ENCODE measurements around the gene PTK7. TPM values are rescaled to one million over a fixed set of nuclear protein-coding genes. Genes with fewer than 3 reads are reported as not detected.

Gene PTK7
- total and polyA plus RNA-seq, 2 experiments from 2014 or later: 127 to 162 TPM

GRCh38 chr6:43184268-43184985, 108.3 kb downstream of the PTK7 start:
- TF ChIP-seq EZH2phosphoT487 (IDR thresholded peaks at IDR 0.05; ENCODE audit: low read depth, severe bottlenecking, unreplicated experiment) (no peak), EZH2 (IDR thresholded peaks at IDR 0.05; ENCODE audit: borderline replicate concordance) (no peak), CTCF (IDR thresholded peaks at IDR 0.05; ENCODE audit: poor library complexity) (no peak)
- H3K4me1 ChIP-seq (ENCODE audit: insufficient read depth): peaks cover 6% of the 10 kb centered on the region
- no peaks in the 10 kb centered on the region for H4K20me1 ChIP-seq (ENCODE audit: insufficient read depth, poor library complexity, severe bottlenecking)
- DNase-seq (ENCODE audit: low spot score): no peak
- peaks cover 6% of the 10 kb centered on the region for H3K79me2 ChIP-seq
- H3K4me3 ChIP-seq: no peak overlapping the region
- H2AFZ ChIP-seq: no peak overlapping the region
- no peaks in the 10 kb centered on the region for H3K9me3 ChIP-seq (ENCODE audit: low read depth)
- H3K27me3 ChIP-seq: no peaks in the 10 kb centered on the region
- no peak overlapping the region for H3K4me2 ChIP-seq
- WGBS (ENCODE audit: low lambda C conversion rate, missing lambda C conversion rate): 94% methylated on average over 21 of the region's 21 CpGs
- H3K9me2 ChIP-seq (replicated peaks; ENCODE audit: insufficient read depth): no peaks in the 10 kb centered on the region
- H3K27ac ChIP-seq: no peak overlapping the region
- no peaks in the 10 kb centered on the region for H3K36me3 ChIP-seq (replicated peaks; ENCODE audit: insufficient read depth, low read depth)

GRCh38 chr6:43185391-43185985, 109.4 kb downstream of the PTK7 start:
- no peaks in the 10 kb centered on the region for H4K20me1 ChIP-seq (ENCODE audit: insufficient read depth, poor library complexity, severe bottlenecking)
- DNase-seq (ENCODE audit: low spot score): no peak
- no peaks in the 10 kb centered on the region for H3K36me3 ChIP-seq (replicated peaks; ENCODE audit: insufficient read depth, low read depth)
- no peak overlapping the region for H2AFZ ChIP-seq
- WGBS (ENCODE audit: low lambda C conversion rate, missing lambda C conversion rate): 92% methylated on average over 5 of the region's 5 CpGs
- TF ChIP-seq CTCF (IDR thresholded peaks at IDR 0.05; ENCODE audit: poor library complexity): no peak
- H3K9me2 ChIP-seq (replicated peaks; ENCODE audit: insufficient read depth): no peaks in the 10 kb centered on the region
- peaks cover 6% of the 10 kb centered on the region for H3K79me2 ChIP-seq
- no peaks in the 10 kb centered on the region for H3K27me3 ChIP-seq
- peaks cover 6% of the 10 kb centered on the region for H3K4me1 ChIP-seq (ENCODE audit: insufficient read depth)
- H3K27ac ChIP-seq: no peak overlapping the region
- H3K9me3 ChIP-seq (ENCODE audit: low read depth): no peaks in the 10 kb centered on the region
- no peak overlapping the region for H3K4me2 ChIP-seq
- H3K4me3 ChIP-seq: no peak overlapping the region

GRCh38 chr6:43186019-43186418, 109.9 kb downstream of the PTK7 start:
- Histone ChIP-seq H3K4me1 (ENCODE audit: insufficient read depth) (peaks cover 6% of the 10 kb centered on the region), H3K4me2 (no peak overlapping the region), H3K4me3 (no peak overlapping the region), H2AFZ (no peak overlapping the region), H3K9me3 (ENCODE audit: low read depth) (no peaks in the 10 kb centered on the region), H3K79me2 (peaks cover 6% of the 10 kb centered on the region), H3K9me2 (replicated peaks; ENCODE audit: insufficient read depth) (no peaks in the 10 kb centered on the region), H3K27me3 (no peaks in the 10 kb centered on the region), H3K27ac (no peak overlapping the region), H4K20me1 (ENCODE audit: insufficient read depth, poor library complexity, severe bottlenecking) (no peaks in the 10 kb centered on the region), H3K36me3 (replicated peaks; ENCODE audit: insufficient read depth, low read depth) (no peaks in the 10 kb centered on the region)
- no peak for DNase-seq (ENCODE audit: low spot score)
- WGBS (ENCODE audit: low lambda C conversion rate, missing lambda C conversion rate): 96% methylated on average over 14 of the region's 14 CpGs
- TF ChIP-seq EZH2 (IDR thresholded peaks at IDR 0.05; ENCODE audit: borderline replicate concordance) (no peak), EZH2phosphoT487 (IDR thresholded peaks at IDR 0.05; ENCODE audit: low read depth, severe bottlenecking, unreplicated experiment) (no peak), CTCF (IDR thresholded peaks at IDR 0.05; ENCODE audit: poor library complexity) (no peak)

Data from hepatocyte (in vitro differentiated cells).